IMR-90 (cell line): Measurements from ENCODE around the gene KCNQ5.

ENCODE experiments used
- CTCF ChIP-seq: conservative IDR thresholded peaks from 2 replicates; pipeline ENCODE4 v1.5.1; 2012; ENCODE audit warnings: mild to moderate bottlenecking, low read depth, low read length, improper control_type of control experiment
- MXI1 ChIP-seq: IDR thresholded peaks from 2 replicates; pipeline ENCODE4 v1.6.1; 2012; ENCODE audit warnings: low read depth, mild to moderate bottlenecking, low read length, moderate library complexity, borderline replicate concordance
- NFE2L2 ChIP-seq: fragments of 150-350 bp; IDR thresholded peaks from 2 replicates; pipeline ENCODE4 v1.6.1; 2016; ENCODE audit warnings: low read depth, mild to moderate bottlenecking, low read length
- USF2 ChIP-seq: fragments of 150-350 bp; IDR thresholded peaks from 2 replicates; pipeline ENCODE4 v1.6.1; 2017; ENCODE audit warnings: mild to moderate bottlenecking, antibody characterized with exemption, low read length, low read depth

GRCh38 chr6:72748759-72749158 is 126.9 kb downstream of the KCNQ5 start:
- no peak for TF ChIP-seq CTCF
- TF ChIP-seq USF2 = no peak
- no peak for TF ChIP-seq MXI1
- no peak for TF ChIP-seq NFE2L2
